GM13976 (cell line): ENCODE data around the gene TAF6.

Source experiments
- DNase-seq: peaks from one replicate; pipeline ENCODE4 v3.0.0; 2012; ENCODE audit warnings: low spot score
- CTCF ChIP-seq: IDR thresholded peaks from 2 replicates; pipeline ENCODE4 v1.5.1; 2012; ENCODE audit warnings: borderline replicate concordance, mild to moderate bottlenecking; ENCODE audit not compliant: insufficient read depth; ENCODE audit errors: extremely low read depth, missing control alignments, control extremely low read depth
- in situ Hi-C: fragments of 300-500 bp; cut with MboI; formaldehyde crosslinking; loops from one replicate; pipeline ENCODE4 v1.12.0; 2022; ENCODE audit warnings: low sequenced_read_pairs, mixed read lengths, inconsistent platforms; ENCODE audit not compliant: unreplicated experiment

TAF6 gene

DNA sequence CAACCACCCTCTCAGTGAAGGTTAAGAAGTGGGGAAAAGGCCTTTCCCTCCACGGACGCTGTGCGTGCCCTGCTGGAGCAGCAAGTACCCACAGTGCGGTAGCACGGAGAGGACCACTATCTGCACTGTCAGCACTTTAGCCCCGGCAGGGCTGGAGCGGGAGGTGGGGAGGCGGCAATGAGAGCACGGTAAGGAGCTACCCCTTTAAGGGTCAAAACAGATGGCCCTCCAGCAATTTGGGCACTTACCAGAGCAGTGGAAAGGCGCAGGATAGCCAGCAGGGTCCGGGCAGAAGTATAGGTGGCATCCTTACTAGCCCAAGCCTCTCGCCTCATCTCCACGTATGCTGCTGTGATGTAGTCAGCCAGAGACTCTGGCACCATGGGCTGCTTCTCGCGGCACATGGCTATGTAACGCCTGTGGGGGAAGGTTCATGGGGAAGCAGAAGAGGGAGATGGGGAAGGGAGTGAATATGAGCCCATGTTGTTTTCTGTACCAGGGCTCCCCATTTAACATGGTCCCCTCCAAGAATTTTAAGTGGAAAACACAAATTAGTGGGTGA, 25.2 kb downstream of the TAF6 start:
- TF ChIP-seq CTCF: no peak
- no peak for DNase-seq
- in situ Hi-C loops: no loop called here

DNA sequence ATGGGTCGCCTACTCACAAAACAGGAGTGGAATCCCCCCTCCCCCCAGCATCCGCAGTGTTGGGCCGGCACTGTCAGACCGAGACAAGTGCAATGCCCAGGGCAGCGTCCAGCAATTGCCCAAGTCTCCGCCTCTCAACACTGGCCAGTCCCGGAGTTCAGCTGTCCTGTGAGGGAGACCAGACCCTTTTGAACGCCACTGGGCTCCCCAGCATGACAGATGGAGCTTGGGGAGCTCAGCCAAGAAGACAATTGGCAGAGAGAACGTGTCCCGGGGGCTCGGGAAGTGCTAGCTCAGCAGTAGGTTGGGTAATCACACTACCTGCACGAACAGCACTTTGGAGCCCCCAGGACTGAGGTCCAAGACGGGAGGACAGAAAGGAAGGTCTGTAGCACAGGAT, 25.7 kb downstream of the TAF6 start:
- TF ChIP-seq CTCF: no peak
- no peak for DNase-seq
- in situ Hi-C loops: no loop called here

GRCh38 chr7:100093054-100093453, 26.1 kb downstream of the TAF6 start:
- in situ Hi-C loops: no loop called here
- DNase-seq: no peak
- TF ChIP-seq CTCF: no peak

GRCh38 chr7:100091411-100092181, 27.6 kb downstream of the TAF6 start:
- in situ Hi-C loops: no loop called here
- TF ChIP-seq CTCF: no peak
- DNase-seq: no peak

DNA sequence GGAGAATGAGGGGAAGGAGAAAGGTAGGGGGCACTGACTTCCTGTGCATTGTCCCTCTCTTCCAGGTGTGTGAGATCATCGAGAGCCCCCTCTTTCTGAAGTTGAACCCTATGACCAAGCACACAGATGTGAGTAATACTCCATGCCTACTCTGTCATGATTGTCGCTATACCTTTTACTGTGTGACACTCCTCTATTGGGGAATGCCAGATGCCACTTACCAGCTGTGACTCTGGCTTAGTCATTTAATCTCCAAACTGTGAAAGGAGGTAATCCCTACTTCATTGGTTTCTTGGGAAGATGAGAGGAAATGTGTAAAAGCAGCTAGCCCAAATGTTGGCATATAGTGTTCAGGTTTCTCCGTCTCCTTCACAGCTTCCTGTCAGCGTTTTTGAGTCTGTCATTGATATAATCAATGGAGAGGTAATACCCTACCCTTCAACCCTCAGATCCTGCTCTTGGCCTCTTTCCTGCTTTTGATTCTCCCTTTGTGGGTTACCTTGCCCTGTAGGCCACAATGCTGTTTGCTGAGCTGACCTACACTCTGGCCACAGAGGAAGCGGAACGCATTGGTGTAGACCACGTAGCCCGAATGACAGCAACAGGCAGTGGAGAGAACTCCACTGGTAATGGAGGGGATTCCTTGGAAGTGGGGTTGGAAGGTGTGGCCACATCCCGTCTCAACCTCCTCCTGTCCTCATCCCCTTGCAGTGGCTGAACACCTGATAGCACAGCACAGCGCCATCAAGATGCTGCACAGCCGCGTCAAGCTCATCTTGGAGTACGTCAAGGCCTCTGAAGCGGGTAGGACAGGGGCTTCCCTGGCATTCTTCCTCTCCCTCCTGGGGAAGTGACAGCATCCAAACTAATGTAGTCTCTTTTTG, 28.4 kb downstream of the TAF6 start:
- no peak for TF ChIP-seq CTCF
- DNase-seq: no peak
- in situ Hi-C loops: no loop called here

DNA sequence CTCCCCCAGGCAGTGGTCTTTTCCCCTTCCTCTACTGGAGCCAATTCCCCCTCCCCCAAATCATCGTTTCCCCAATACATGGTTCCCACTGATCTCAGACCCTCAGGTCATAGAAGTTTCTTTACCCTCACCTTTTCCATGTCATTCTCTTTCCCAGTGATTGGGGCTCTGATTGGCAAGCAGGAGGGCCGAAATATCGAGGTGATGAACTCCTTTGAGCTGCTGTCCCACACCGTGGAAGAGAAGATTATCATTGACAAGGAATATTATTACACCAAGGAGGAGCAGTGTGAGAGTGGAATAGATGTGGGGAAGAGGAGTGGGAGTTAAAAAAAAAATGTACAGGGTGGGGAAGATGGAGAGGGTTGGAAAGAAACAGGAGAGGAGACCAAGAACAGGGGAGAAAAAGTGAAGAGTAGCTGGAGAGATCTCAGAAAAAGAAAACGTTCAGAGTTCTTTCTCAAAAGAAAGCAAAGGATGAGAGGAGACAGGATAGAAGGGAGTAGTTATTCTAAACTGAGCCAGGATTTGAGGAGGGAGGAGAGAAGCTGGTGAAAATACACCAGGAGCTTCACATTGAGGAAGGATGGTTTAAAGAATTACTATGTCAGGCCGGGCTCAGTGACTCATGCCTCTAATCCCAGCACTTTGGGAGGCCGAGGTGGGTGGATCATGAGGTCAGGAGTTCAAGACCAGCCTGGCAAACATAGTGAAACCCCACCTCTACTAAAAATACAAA, 29.5 kb downstream of the TAF6 start:
- in situ Hi-C loops: no loop called here
- no peak for DNase-seq
- TF ChIP-seq CTCF: no peak
